GM18508 (cell line): Measurements from ENCODE around the gene CIDEA.
"Not testable (repeated sequence)": the region's sequence is repeated elsewhere in the genome, so short reads cannot be mapped to it uniquely, and the experiment has no call there.

Experiments
- ATAC-seq: cut with Tn5 transposase; IDR thresholded peaks from one replicate; pipeline ENCODE4 v1.9.1; 2021; ENCODE audit warnings: moderate number of reproducible peaks; ENCODE audit not compliant: insufficient read depth, unreplicated experiment

CIDEA gene

GRCh38 chr18:12254136-12254819, at the start of gene CIDEA:
TSS of gene CIDEA (plus strand) at chr18:12254361. CDS start at chr18:12254384, 23 bp downstream.
- ATAC-seq = no peak

- ATAC-seq = not testable (repeated sequence)
These were observed 45.6 kb upstream of the CIDEA start for GRCh38 chr18:12208296-12209153.

DNA sequence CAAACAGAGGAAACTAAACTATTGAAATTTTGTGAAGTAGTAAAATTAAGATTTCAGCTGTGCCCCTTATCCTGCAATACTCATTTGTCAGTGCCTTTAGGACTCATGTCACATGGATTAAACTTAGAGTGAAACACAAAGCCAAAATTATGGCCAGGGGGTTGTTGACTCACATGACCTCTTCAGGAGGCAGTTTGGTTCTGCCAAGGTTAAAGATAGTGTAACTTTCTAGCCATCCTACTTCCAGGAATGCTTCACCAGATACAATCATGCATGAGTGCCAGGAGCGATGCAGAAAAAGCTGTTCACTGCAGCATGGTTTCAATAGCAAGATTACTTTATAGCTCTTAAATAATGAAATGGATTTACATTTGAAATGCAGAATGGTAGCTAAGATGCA, 41.9 kb upstream of the CIDEA start:
- ATAC-seq = not testable (repeated sequence)

GRCh38 chr18:12214296-12215005, 39.7 kb upstream of the CIDEA start:
- ATAC-seq = not testable (repeated sequence)

GRCh38 chr18:12216471-12216870, 37.7 kb upstream of the CIDEA start:
- ATAC-seq = not testable (repeated sequence)

DNA sequence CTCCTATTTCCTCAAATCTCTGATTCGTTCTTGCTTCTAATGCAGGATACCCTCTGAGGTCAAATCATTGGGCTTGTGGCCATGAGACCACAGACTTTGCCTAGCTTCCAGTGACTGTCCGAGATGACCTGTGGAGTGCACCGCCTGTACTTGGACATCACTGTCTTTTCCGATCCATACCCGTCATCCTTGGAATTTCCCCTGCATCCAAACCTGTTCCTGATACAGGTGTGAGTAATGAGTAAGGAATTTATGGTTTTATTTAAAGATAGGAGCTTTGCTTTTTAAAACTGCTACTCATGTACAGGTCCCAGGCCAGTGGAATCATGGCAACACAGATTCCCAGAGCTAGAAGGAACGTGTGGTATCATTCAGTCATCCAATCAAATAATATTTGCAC, 35.6 kb upstream of the CIDEA start:
- ATAC-seq = not testable (repeated sequence)

GRCh38 chr18:12222041-12222440, 32.1 kb upstream of the CIDEA start:
- not testable (repeated sequence) for ATAC-seq

DNA sequence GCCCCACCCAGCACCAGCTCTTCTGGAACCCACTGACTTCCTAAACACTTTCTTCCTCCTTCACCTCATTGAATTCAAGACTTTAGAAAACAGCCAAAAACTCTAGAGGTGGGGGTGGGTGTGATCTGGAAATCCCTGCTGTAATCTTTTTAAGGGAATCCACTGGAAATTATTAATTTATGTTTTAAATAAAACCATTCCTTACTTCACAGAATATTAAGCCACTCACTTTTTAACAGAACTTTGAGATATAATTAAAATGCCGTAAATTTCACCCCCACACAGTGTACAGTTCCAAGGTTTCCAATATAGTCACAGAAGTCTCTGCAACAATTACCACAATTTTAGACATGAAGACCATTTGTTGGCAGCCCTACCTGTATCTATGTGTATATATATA, 30.8 kb upstream of the CIDEA start:
- ATAC-seq = not testable (repeated sequence)

DNA sequence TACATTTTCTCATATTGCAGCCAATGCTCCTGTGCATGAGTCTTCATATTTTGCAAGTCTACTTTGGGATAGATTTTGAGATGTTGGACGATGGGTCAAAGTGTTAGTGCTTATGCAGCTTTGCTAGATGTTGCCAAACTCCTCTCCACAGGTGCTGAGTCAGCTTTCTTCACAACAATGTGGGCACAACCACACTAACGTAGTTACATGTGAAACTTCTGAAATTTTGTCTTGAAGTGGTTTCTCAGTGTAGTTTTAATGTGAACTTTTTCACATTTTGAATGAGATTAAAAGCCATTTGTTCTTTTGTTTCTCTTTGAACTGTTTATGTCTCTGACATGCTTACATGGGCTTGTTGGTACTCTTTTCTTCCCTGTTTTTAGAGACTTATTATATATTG, 27.4 kb upstream of the CIDEA start:
- ATAC-seq = not testable (repeated sequence)

GRCh38 chr18:12227399-12228186, 26.6 kb upstream of the CIDEA start:
- ATAC-seq = not testable (repeated sequence)

GRCh38 chr18:12228308-12228707, 25.9 kb upstream of the CIDEA start:
- not testable (repeated sequence) for ATAC-seq

DNA sequence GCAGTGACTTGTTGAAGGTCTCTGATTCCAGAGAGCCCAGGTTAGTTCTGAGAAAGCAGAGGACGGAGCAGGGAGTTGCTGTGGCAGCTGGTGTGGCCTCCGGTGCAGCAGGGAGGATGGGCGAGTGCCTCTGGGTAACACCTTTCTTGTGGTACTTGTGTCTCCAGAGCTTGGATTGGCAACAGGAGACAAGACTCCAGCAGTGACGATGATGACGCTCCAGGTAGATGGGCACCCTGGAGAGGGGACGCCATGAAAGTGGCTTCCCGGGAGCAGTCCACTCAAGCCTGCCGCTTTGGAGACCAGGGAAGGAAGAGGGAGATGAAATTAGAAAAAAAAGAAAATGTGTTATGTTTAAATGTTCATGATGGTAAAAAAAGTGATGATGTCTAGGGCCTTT, 23.6 kb upstream of the CIDEA start:
- not testable (repeated sequence) for ATAC-seq

GRCh38 chr18:12231040-12231882, 22.9 kb upstream of the CIDEA start:
- no peak for ATAC-seq

GRCh38 chr18:12231986-12232385, 22.2 kb upstream of the CIDEA start:
- no peak for ATAC-seq

DNA sequence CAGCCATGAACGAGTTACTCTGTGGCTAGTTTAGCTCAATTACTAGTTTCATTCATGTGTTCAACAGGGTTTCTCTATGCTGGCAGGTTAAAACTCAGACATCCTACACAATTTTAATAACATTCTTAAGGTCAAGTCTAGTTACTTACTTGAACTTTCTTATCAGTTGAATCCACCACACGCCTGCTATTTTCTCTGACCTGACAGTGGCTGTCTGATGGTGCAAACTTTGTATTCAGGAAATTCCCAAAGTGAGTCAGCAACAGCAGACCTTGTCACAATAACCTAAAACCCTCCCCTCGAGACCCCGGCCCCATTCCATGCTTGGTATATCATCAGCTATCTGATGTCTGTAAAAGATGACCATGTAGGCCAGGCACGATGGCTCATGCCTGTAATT, 20.8 kb upstream of the CIDEA start:
- ATAC-seq = no peak

DNA sequence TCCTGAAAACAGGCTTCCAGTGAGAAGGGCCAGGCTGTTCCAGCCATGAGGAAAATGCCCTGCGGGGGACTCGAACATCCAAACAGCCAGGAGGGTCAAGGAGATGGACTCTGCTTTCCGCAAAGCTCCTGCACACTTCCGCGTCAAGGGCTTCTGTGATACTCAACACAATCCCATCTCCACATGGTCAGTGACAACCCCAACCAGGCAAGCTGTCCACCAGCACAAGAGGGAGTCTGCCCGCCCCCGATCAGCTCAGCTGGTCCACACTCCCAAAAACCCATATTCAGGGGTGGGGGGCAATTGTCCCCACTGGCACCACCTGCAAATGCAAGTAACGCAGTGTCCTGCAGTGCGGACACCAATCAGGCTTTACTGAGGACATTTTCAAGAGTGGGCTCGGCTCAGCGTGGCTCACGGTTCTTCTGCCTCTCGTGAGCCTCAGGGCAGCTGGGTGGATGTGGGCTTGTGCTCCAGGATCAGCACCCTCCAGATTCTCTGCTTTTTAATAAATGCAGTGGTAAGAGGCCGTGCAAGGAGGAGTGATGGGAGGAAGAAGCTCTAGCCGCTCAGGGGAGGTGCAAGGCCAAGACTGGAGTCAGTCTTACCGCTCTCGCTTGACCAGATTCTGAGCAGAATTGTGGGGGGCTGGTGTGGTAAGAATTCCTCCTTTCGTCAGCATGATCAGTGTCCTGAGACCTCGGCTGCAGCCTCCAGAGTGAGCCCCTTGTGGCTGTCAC, 19.5 kb upstream of the CIDEA start:
- no peak for ATAC-seq

- no peak for ATAC-seq
These were observed 18.0 kb upstream of the CIDEA start for GRCh38 chr18:12236141-12236540.
